Stimulated activated CD8-positive, alpha-beta memory T cell treated with anti-CD3 and anti-CD28 coated beads, Interleukin-7, amount 100 ng/mL, for 48 hours (primary cell): Measurements from ENCODE around the gene MYRIP.
"Not testable (repeated sequence)": the region's sequence is repeated elsewhere in the genome, so short reads cannot be mapped to it uniquely, and the experiment has no call there.

Source experiments
- DNase-seq, 2 donors: peaks; one replicate each; pipeline ENCODE4 v3.0.0-alpha.2; 2020; ENCODE audit warnings: low read depth in 1 of 2; ENCODE audit errors: extremely low read depth in 1 of 2

MYRIP gene

DNA sequence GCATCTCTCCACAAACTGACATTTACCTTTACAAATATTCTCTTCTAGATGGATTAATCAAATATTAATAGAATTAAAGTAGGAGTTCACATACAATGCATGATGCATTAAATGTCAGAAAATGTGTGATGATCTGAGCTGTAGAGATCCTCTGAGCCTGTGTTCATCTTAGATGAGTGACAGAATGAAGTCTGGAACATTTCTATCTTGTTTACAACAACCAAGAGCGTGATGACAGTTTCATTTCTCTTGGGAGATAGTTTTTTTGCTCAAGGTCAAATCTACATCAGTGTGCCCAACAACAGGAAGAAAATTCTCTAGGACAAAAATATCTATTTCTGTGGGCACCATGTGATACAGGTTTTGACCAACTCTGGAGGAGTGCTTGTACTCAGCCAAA lies 211.9 kb downstream of the MYRIP start:
- no peak for DNase-seq

DNA sequence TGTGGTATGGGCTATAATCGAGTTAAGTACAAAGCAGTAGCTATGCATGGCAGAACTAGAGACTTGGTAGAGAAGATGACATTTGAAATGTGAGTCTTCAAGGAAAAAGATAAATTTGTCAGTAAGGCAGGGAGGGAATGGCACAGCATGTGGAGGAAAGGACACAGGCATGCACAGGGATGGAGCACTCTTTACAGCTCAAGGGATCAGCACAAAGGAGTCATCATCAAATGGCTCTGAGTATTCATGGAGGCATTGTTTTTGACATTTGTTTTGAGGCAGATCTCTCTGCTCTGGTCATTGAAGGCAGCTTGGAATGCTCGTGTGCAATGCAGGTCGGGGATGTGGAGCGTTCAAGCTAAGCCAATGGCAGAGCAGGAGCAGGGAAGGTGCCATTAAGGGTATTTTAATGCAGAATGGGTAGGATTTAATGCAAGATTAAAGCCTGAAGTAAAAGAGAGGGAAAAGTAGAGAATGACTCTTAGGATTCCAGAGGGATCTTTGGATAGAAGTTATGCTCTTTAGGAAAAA lies 213.0 kb downstream of the MYRIP start:
- DNase-seq = no peak

DNA sequence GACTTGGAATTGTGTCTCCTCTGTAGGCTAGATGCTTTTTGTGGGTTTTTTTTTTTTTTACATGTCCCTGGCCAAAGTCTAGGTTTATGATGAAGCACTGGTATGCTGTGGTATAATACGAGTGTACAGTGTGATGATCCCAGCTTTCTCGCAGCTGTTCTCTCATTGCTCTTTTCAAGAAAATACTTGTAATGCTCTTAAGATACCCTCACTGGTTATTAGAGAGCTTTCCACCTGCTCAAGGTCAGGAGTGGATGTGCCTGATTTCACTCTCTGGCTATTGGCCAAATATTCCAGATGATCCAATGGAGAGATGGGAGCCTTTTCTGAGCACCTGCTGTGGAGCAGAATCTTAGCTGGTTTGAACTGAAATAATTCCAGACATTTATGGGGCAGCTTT lies 215.1 kb downstream of the MYRIP start:
- no peak for DNase-seq

DNA sequence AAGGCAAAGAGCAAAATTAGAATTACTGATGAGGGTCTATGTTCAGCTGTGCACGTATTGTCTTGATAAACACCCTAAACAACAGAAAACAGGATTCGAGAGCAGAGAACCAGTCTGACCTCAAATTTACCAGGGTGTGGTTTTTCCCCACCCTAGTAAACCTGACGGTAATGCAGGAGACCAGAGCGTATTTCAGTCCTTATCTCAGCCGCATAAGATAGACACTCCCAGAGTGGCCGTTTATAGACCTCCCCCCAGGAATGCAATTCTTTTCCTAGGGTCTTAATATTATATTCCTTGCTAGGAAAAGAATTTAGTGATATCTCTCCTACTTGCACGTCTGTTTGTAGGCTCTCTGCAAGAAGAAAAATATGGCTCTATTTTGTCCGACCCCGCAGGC lies 216.5 kb downstream of the MYRIP start:
- DNase-seq = not testable (repeated sequence)

DNA sequence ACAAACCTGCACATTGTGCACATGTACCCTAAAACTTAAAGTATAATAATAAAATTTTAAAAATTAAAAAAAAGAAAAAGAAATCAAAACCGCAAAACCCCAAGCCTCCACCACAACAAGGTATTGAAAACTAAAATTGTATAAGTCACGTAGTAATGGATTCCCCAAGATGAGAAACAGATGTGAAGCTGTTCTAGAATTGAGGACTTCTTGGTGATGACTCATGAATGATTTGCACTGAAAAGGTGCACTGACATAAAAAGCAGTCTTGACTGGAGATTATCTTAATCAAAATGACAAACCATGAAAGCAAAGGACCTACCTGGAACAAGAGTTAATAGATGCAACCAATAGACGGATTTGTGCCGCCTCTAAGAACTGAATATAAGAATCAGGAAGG lies 225.8 kb downstream of the MYRIP start:
- no peak for DNase-seq

DNA sequence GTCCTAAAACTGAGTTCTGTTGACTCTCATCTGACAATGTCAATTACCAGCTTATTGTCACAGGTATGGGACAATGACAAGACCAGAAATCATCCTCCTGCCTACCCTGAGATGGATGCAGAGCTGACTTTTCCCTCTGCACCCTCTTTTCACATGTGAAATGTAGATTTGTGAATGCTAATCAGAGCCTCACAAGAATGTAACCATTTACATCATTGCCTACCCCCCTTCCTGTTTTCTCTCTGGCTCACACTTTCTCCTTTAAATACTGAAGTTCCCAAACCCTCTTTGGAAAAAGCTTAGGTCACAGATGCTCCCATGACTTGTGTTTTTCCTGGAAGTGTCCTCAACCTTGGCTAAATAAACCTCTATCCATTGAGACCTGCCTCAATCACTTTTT lies 228.2 kb downstream of the MYRIP start:
- DNase-seq = no peak

DNA sequence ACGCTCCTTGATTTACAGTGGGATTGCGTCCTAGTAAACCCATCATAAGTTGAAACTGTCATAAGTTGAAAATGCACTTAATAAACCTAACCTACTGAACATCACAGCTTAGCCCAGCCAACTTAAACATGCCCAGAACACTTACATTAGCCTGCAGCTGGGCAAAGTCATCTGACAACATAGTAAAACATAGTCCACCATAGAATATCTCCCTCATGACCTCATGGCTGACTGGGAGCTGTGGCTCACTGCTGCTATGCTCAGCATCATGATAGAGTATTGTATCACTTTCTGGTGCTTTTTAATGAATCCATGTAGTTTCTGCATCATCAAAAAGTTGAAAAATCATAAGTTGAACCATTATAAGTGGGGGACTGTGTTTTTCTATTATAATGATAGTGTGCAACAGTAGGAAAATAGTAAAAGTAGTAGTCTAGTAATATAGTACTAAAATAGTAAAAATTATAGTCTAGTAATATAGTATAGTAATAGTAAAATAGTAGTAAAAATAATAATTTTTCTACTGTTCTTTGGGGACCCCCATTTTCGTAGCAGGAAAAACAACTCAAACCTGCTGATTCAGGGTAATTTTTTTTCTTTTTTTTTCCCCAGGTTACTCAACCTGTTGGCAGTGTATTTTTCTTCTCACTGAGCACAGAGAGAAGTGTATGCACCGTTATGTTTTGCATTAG lies 233.5 kb downstream of the MYRIP start:
- DNase-seq = no peak

DNA sequence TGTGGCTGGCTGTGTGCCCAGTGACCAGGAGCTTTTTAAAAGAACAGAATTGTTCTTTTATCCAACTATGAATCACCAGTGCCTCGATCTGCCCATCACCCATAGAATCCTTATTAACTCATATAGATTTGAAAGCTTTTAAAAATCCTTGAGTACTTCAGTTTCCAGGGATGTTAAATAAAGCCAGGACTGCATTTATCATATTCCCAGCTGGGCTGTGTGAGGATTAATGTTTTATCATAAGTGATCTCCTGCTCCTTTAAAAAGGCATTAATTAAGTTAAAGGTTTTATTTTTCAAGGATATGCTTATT lies 234.0 kb downstream of the MYRIP start:
- DNase-seq = no peak

DNA sequence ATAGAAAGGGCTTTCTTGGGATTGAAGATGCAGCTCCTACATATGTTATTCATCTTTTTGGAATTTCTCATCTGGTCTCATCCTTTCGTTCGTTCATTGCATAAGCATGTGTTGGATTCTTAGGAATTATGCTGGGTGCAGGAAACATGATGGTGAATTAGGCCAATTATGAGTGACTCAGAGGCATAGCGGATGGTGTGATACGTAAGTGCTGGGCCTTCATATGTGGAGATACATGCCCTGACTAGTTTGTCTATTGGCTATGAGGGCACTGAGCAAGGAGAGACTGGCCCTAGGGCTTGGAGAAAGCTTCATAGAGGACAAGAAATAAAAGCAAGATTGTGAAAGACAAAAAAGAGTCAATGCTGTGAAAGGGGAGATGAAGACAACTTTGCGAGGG lies 235.1 kb downstream of the MYRIP start:
- DNase-seq = no peak

DNA sequence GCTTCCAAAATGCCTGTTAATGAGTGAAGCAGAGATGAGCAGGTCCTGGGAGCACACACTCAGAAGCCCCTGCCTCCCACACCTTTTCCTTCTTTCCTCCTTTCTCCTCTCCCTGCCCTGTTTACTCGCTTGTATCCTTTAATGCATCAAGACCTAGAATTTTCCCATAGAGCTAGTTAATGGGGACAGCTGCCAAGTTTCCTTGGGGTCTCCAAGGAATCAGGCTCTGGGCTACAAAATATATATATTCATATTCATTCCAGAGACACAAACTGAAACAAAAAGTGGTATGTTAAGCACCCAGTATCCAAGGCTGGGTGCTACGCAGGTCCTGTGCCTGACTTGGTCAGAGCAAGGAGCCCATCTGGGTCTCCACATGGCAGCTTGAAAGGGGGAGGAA lies 235.6 kb downstream of the MYRIP start:
- DNase-seq = no peak

DNA sequence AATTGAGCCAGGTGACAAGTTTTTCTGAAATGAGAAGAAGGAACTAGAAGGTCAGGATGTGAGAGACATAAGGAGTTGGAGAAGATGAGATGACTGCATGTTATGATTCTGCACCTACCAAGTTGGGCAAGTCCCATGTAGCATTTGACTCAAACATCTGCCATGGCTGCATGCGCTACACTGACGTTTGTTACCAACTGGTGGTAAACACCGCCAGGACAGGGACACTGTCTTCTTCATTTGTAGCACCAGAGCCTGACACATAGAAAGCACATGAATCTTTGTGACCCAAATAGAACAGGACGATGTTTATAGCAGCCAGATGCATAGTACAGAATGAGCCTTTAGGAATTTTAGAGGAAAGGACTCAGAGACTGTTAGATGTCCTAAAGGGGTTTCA lies 236.7 kb downstream of the MYRIP start:
- DNase-seq = no peak

DNA sequence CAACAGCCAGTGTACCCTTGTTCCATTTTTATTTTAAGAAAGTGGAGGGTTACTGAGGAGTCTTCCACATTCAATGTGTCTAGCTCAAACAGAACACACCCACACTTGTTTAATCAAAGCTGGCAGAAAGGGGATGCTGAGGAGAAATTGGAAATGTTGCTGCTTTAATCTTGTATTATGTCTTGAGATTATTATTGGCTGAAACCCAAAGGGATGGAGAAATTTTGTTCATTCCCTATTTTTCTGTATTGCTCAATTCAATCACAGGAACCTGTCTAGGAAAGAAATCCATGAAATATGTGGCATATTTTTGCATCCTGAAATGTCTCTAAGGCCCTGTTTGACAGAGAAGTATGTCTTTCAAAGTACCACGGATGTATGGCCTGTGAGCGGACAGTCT lies 238.0 kb downstream of the MYRIP start:
- DNase-seq = no peak

DNA sequence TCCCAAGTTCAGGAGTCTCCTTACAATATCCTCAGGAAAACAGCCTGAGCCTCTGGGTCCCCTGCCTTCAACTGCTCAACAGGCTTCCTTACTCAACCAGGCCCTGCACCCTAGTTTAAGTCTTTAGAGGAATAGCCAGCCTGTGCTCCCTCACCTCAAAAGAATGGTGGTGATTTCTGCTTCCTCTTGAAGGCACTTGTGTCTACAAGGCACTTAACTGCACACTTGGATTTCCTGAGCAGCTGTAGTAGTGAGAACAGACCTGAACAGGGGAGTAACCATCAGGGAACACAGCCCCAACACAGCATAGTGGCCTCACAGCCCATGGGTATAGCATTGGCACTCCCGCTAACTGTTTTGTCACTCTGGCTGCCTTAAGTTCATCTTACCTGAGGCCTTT lies 244.3 kb downstream of the MYRIP start:
- DNase-seq = no peak

DNA sequence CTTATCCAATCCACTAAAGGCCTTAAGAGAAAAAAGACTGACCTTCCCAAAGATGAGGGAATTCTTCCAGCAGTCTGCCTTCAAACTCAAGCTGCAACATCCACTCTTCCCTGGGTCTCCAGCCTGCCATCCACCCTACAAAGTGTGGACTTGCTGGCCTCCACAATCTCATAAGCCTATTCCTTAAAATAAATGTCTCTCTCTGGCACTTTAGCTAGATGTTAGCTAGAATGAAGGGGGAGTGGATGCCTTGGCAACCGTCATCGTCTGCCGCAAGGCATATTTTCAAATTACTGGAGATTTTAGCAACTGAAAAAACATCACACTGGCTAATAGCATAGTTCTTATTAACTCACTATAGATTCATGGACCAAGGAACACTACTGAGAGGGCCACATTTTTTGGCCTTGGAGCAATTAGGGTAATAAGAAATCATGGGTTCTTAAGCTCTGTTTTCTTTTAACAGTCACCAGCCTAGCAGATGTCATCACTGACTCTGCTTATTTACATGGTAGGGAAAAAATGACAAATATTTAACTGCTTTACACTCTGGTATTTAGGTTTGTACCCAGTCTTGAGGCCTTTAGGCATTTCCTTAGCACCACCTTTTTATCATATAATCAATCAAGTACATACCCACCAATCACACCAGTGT lies 245.3 kb downstream of the MYRIP start:
- no peak for DNase-seq

DNA sequence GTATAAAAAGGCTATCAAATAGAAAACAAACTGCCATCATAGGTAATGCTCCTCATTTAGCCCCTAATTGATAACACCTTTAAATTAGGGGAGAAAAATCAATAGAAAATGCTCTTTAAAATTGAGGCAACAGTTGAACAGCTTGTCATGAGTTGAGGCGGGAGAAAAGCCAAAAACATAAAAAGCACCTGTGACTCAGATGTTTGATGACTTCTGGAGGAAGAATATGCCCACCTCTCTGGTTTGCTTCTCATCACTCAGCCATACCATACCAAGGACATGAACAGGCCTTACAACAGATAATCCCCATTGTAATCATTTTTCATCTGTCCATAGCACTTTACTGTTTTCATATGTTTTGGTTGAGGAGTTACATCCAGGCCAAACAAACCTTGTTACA lies 246.0 kb downstream of the MYRIP start:
- DNase-seq = no peak

DNA sequence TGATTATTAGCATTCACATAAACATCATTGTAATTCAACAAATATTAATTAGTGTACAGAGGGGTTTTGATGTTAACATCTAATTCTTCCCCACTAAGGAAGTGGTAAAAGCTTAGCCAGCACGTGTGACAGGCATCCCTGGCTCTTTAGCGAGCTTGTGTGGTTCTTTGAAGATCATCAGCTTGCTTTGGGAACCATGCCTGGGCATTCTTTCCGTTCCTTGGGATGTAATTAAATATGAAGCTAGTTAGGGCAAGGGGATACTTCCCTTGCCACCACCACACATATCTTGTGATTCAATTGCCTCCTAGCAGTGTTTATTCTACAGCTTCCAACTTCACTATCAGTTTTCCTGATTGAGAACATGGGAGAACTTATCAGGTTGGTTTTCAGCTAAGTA lies 246.5 kb downstream of the MYRIP start:
- DNase-seq = no peak

DNA sequence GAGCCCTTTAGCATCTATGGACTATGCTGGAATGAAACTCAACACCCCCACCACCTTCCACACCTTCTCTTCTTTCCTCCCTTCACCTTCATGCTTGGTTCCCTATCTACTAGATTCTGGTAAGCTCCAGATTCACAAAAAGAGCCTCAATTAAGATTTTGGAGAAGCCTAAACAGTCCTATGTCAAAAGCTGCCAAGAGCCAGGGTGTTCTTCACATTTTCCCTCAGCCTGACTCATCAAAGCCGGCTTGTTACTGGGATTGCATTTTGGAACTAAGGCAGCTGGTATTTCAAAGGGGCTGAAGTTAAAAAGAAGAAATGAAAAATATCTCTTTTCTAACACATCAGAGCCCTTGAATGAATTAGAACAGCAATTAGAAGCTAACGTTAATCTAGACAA lies 247.7 kb downstream of the MYRIP start:
- no peak for DNase-seq

DNA sequence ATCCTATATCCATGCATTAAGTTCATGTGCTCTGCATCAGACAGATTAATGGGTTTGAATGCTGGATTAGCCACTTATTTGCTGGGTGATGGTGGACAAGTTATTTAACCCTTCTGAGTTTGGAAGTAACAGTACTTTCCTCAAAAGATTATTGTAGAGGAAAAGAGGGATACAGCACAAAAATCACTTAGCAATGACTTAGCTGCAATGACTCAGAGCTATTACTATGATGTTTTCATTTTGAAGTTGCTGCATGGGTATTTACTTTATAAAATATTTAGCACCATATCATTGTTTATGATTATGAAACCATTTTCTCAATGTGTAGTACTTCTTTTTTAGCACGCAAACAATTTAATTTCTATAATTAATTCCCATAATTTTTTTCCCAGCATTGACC lies 248.4 kb downstream of the MYRIP start:
- no peak for DNase-seq

DNA sequence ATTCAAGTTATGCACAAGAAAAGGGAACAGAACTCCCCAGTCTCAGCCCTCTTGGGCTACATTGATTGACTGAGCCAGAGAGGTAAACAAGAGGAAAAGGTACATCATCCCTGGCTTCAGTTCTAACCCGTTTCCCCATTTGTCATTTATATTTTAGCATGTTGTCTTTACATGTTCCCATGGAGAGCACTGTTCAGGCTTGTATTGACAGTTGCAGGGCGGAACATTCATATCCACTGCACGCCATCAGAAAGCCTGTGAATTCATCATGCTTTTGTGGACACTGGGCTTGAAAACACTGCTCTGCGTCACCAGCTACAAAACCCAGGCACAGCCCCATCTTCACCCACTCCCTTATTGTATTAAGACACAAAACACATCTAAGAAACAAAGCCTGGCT lies 259.2 kb downstream of the MYRIP start:
- DNase-seq = no peak

DNA sequence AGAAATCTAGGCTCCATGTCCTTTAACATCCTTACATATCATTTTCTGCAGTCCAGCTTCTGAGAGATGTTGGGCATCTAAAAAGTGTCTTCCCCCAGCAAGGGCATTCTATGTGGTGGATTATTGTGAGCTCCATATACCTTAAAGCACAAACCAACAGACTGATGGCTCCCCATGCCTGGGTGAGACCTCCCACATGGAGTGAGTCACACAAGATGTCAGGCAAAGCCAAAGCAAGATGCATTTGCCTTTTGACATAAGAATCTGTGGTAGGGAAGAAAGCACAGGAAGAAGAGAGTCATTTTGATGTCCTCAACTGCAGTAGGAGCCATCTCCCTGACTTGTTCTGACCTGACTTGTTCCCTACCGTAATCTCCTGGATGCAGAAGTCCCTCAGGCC lies 261.4 kb downstream of the MYRIP start:
- DNase-seq = no peak

DNA sequence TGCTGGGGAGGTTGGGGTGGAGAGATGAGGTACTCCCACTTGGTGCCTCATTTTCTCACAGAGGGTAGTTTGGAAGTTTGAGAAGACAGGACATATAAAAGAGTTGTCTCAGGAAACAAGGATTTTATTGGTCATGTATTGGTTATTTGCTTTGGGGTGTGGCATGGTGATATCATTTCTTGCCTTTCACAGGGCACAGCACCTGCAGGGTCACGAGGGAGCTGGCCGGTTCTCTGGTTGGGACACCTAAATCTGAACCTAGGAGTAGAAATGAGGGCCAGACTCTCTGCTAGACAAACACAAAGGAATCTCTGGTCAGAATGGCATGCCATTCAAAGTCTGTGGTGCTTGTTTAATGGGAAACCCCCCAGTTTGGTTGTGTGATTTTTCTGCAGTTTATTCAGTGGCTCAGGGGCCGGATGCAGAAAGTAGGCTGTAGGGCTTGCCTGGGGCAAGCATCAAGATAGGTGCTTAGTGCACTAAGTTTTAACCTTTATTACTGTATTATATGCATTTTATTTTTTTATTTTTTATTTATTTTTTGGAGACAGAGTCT lies 262.4 kb downstream of the MYRIP start:
- no peak for DNase-seq

DNA sequence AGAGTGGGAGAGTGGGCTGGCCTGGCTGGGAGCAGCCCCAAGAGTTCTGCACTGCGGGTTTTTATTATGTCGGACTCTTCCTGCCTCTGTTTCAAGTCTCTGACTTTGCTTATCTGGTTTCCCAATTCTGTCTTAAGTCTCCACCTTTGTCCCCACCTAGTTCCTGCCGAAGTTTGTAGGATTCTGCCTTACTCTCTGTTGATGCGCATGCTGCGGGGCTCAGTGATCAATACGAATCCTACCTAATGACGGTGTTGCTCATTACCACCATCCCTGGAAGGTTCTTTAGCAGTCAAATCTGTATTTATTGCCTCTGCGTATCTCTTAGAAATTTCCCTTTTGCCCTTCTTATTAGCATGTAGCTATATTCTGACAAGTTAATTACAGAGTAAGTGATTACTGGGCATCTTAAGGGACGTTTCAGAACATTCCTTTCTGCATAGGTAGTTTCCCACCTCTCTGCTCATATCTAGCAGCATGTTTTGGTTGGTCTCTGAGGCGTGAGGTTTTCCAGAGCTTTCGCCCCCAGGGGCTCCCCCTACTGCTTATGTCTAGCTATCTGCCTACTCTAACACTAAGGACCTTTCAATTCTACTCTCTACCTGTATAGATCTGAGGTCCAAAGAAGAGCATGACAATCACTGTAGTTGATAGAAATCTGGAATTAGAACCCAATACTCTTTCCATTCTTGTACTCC lies 264.1 kb downstream of the MYRIP start:
- DNase-seq = no peak
